Stimulated activated effector memory CD8-positive, alpha-beta T cell treated with anti-CD3 and anti-CD28 coated beads, Interleukin-12 subunit alpha, Interleukin-12 subunit beta, amount 100 ng/mL, for 72 hours (primary cell): Measurements from ENCODE around the gene BMERB1.
A peak's percentile ranks its signal among the peaks of the same experiment; 100 is the strongest.
"Not testable (repeated sequence)": the region's sequence is repeated elsewhere in the genome, so short reads cannot be mapped to it uniquely, and the experiment has no call there.

ENCODE experiments used
- ATAC-seq: fragments of 150-1000 bp; cut with Tn5 transposase; 2 replicates; pipeline ENCODE4 v1.10.0; 2021
- DNase-seq, 2 donors: peaks; one replicate each; pipeline ENCODE4 v3.0.0; 2021 to 2022; ENCODE audit warnings: low spot score in 2 of 2
- H3K27ac Mint-ChIP-seq: one replicate; pipeline ENCODE4 v1.8.0; 2022; ENCODE audit warnings: mild to moderate bottlenecking, mixed read lengths
- H3K36me3 Mint-ChIP-seq: one replicate; pipeline ENCODE4 v1.8.0; 2022; ENCODE audit warnings: mild to moderate bottlenecking, mixed read lengths
- H3K4me1 Mint-ChIP-seq: one replicate; pipeline ENCODE4 v1.8.0; 2022; ENCODE audit warnings: mixed read lengths
- H3K4me3 Mint-ChIP-seq: one replicate; pipeline ENCODE4 v1.8.0; 2022; ENCODE audit warnings: mild to moderate bottlenecking, mixed read lengths
- H3K9me3 Mint-ChIP-seq: one replicate; pipeline ENCODE4 v1.8.0; 2022; ENCODE audit warnings: mixed read lengths

Gene BMERB1

GRCh38 chr16:15602285-15603044 lies 168.1 kb downstream of the BMERB1 start:
- Mint-ChIP-seq H3K4me3 (no peak overlapping the region), H3K9me3 (no peaks in the 10 kb centered on the region), H3K27ac (no peak overlapping the region), H3K4me1 (peaks cover 27% of the 10 kb centered on the region), H3K36me3 (peaks cover 94% of the 10 kb centered on the region)
- no peak for DNase-seq
- ATAC-seq = no peak

- H3K4me1 Mint-ChIP-seq = peaks cover 21% of the 10 kb centered on the region
Observed at GRCh38 chr16:15604460-15605440, 170.4 kb downstream of the BMERB1 start.

GRCh38 chr16:15605839-15606517 lies 171.6 kb downstream of the BMERB1 start:
- H3K36me3 Mint-ChIP-seq = peaks cover 96% of the 10 kb centered on the region
- no peak for DNase-seq
- H3K4me3 Mint-ChIP-seq = no peak overlapping the region
- H3K9me3 Mint-ChIP-seq = no peaks in the 10 kb centered on the region
- H3K4me1 Mint-ChIP-seq = peaks cover 32% of the 10 kb centered on the region
- H3K27ac Mint-ChIP-seq = peak overlapping the region; percentile 88
- ATAC-seq = no peak

More at GRCh38 chr16:15604460-15605440, 170.4 kb downstream of the BMERB1 start:
- H3K4me3 Mint-ChIP-seq = no peak overlapping the region
- H3K9me3 Mint-ChIP-seq = no peaks in the 10 kb centered on the region
- DNase-seq (no peak), ATAC-seq (no peak)
- peak overlapping the region; percentile 88 for H3K27ac Mint-ChIP-seq
- peaks cover 96% of the 10 kb centered on the region for H3K36me3 Mint-ChIP-seq

GRCh38 chr16:15606518-15607220 lies 172.3 kb downstream of the BMERB1 start:
- Mint-ChIP-seq H3K36me3 (peaks cover 96% of the 10 kb centered on the region), H3K9me3 (no peaks in the 10 kb centered on the region), H3K4me1 (peaks cover 27% of the 10 kb centered on the region), H3K4me3 (no peak overlapping the region), H3K27ac (peak overlapping the region; percentile 88)
- ATAC-seq (no peak), DNase-seq (no peak)

- H3K4me3 Mint-ChIP-seq, ATAC-seq, H3K9me3 Mint-ChIP-seq, DNase-seq: not testable (repeated sequence)
- Mint-ChIP-seq H3K27ac (peak overlapping the region; percentile 88), H3K36me3 (peaks cover 96% of the 10 kb centered on the region), H3K4me1 (peaks cover 27% of the 10 kb centered on the region)
Observed at GRCh38 chr16:15607221-15607699, 172.9 kb downstream of the BMERB1 start.

GRCh38 chr16:15607700-15608396 lies 173.5 kb downstream of the BMERB1 start:
- ATAC-seq = no peak

GRCh38 chr16:15608398-15609285 lies 174.3 kb downstream of the BMERB1 start:
- H3K36me3 Mint-ChIP-seq = peaks cover 96% of the 10 kb centered on the region
- no peak for ATAC-seq
- H3K27ac Mint-ChIP-seq = no peak overlapping the region

More at GRCh38 chr16:15607700-15608396, 173.5 kb downstream of the BMERB1 start:
- Mint-ChIP-seq H3K27ac (no peak overlapping the region), H3K36me3 (peaks cover 96% of the 10 kb centered on the region), H3K4me1 (peaks cover 27% of the 10 kb centered on the region), H3K9me3 (no peaks in the 10 kb centered on the region), H3K4me3 (no peak overlapping the region)
- DNase-seq = no peak

GRCh38 chr16:15609286-15609649 lies 174.9 kb downstream of the BMERB1 start:
- no peak for ATAC-seq
- H3K36me3 Mint-ChIP-seq = peaks cover 96% of the 10 kb centered on the region
- DNase-seq = no peak
- no peak overlapping the region for H3K4me3 Mint-ChIP-seq
- H3K27ac Mint-ChIP-seq = no peak overlapping the region
- H3K9me3 Mint-ChIP-seq = no peaks in the 10 kb centered on the region
- H3K4me1 Mint-ChIP-seq = peaks cover 27% of the 10 kb centered on the region

More at GRCh38 chr16:15608398-15609285, 174.3 kb downstream of the BMERB1 start:
- H3K4me1 Mint-ChIP-seq = peaks cover 27% of the 10 kb centered on the region
- H3K4me3 Mint-ChIP-seq = no peak overlapping the region
- no peak for DNase-seq
- no peaks in the 10 kb centered on the region for H3K9me3 Mint-ChIP-seq

GRCh38 chr16:15610369-15610871 lies 176.0 kb downstream of the BMERB1 start:
- peak; percentile 98 for ATAC-seq
- H3K36me3 Mint-ChIP-seq = peaks cover 100% of the 10 kb centered on the region
- no peak for DNase-seq
- no peak overlapping the region for H3K4me3 Mint-ChIP-seq
- H3K4me1 Mint-ChIP-seq = peaks cover 27% of the 10 kb centered on the region
- H3K27ac Mint-ChIP-seq = peak overlapping the region; percentile 79
- H3K9me3 Mint-ChIP-seq = no peaks in the 10 kb centered on the region

- H3K4me3 Mint-ChIP-seq = no peak overlapping the region
- peaks cover 100% of the 10 kb centered on the region for H3K36me3 Mint-ChIP-seq
- peak overlapping the region; percentile 55 for H3K27ac Mint-ChIP-seq
- ATAC-seq (no peak), DNase-seq (no peak)
- no peaks in the 10 kb centered on the region for H3K9me3 Mint-ChIP-seq
- H3K4me1 Mint-ChIP-seq = peaks cover 16% of the 10 kb centered on the region
Observed at GRCh38 chr16:15611610-15612009, 177.2 kb downstream of the BMERB1 start.

- no peak overlapping the region for H3K27ac Mint-ChIP-seq
Observed at GRCh38 chr16:15613676-15614075, 179.3 kb downstream of the BMERB1 start.

GRCh38 chr16:15616012-15616411 lies 181.6 kb downstream of the BMERB1 start:
- peaks cover 6% of the 10 kb centered on the region for H3K4me1 Mint-ChIP-seq
- H3K4me3 Mint-ChIP-seq = no peak overlapping the region
- H3K36me3 Mint-ChIP-seq = peaks cover 100% of the 10 kb centered on the region
- peak overlapping the region; percentile 46 for H3K27ac Mint-ChIP-seq
- no peak for ATAC-seq
- no peak for DNase-seq
- no peaks in the 10 kb centered on the region for H3K9me3 Mint-ChIP-seq

More at GRCh38 chr16:15613676-15614075, 179.3 kb downstream of the BMERB1 start:
- no peak for DNase-seq
- H3K9me3 Mint-ChIP-seq = no peaks in the 10 kb centered on the region
- ATAC-seq = no peak
- H3K4me3 Mint-ChIP-seq = no peak overlapping the region
- peaks cover 17% of the 10 kb centered on the region for H3K4me1 Mint-ChIP-seq
- H3K36me3 Mint-ChIP-seq = peaks cover 100% of the 10 kb centered on the region
